Liver (tissue), 3 donors: Measurements from ENCODE around the gene CABYR.

Experiments used
- GABPA ChIP-seq, 2 donors: IDR thresholded peaks in 1 of 2; conservative IDR thresholded peaks in 1 of 2; 2 replicates each; pipeline ENCODE4 v1.6.1; 2016; ENCODE audit warnings: antibody characterized with exemption in 2 of 2, mild to moderate bottlenecking in 1 of 2, moderate library complexity in 1 of 2
- HNF4A ChIP-seq, 2 donors: conservative IDR thresholded peaks; 2 replicates each; pipeline ENCODE4 v1.6.1; 2016; ENCODE audit warnings: antibody characterized with exemption in 2 of 2, mild to moderate bottlenecking in 2 of 2
- NR2F2 ChIP-seq: IDR thresholded peaks from 2 replicates; pipeline ENCODE4 v1.6.1; 2016; ENCODE audit warnings: antibody characterized with exemption
- RAD21 ChIP-seq, 2 donors: IDR thresholded peaks; 2 replicates each; pipeline ENCODE4 v1.6.1; 2016; ENCODE audit warnings: antibody characterized with exemption in 2 of 2, mild to moderate bottlenecking in 2 of 2
- RXRA ChIP-seq, 2 donors: IDR thresholded peaks; 2 replicates each; pipeline ENCODE4 v1.6.1; 2017 to 2018; ENCODE audit warnings: antibody characterized with exemption in 2 of 2, mild to moderate bottlenecking in 1 of 2
- ZBTB33 ChIP-seq: IDR thresholded peaks from 2 replicates; pipeline ENCODE4 v1.6.1; 2016; ENCODE audit warnings: antibody characterized with exemption
- TF ChIP-seq, protein P1 (sequence below): fragments of 150-350 bp; IDR thresholded peaks from 2 replicates; pipeline ENCODE4 v1.5.1; 2017; ENCODE audit warnings: improper control_type of control experiment, low read depth, low read length; ENCODE audit not compliant: missing input control
- TF ChIP-seq, protein P2 (sequence below): IDR thresholded peaks from 2 replicates; pipeline ENCODE4 v1.6.1; 2016; ENCODE audit warnings: antibody characterized with exemption
- TF ChIP-seq, protein P3 (sequence below): IDR thresholded peaks from 2 replicates; pipeline ENCODE4 v1.6.1; 2016; ENCODE audit warnings: antibody characterized with exemption, mild to moderate bottlenecking
- donor health status: healthy.
- donor health status: healthy.

DNA sequence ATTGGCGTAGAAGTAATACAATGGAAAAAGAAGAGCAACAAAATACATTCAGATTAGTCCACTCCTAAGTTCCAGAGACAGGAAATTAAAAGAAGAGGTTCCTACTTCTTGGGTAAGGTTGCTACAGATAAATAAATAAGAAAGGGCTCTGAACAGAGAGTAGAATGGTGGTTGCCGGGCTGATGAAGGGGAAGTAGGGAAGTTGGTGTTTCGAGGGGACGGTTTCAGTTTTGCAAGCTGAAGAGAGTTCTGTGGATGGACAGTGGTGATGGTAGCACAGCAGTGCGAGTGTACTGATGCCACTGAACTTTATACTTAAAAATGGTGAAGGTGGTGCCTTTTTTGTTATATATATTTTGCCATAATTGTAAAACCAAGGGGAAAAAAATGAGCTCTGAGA, 48.2 kb downstream of the CABYR start:
- TF ChIP-seq GABPA (IDR thresholded peaks at IDR 0.05 in 1 of 2, conservative IDR thresholded peaks at IDR 0.05 in 1 of 2) (no peak), ZBTB33 (no peak), RXRA (IDR thresholded peaks at IDR 0.05) (no peak), NR2F2 (no peak), HNF4A (conservative IDR thresholded peaks at IDR 0.05) (no peak), RAD21 (IDR thresholded peaks at IDR 0.05) (no peak)
- TF ChIP-seq, protein P1, sequence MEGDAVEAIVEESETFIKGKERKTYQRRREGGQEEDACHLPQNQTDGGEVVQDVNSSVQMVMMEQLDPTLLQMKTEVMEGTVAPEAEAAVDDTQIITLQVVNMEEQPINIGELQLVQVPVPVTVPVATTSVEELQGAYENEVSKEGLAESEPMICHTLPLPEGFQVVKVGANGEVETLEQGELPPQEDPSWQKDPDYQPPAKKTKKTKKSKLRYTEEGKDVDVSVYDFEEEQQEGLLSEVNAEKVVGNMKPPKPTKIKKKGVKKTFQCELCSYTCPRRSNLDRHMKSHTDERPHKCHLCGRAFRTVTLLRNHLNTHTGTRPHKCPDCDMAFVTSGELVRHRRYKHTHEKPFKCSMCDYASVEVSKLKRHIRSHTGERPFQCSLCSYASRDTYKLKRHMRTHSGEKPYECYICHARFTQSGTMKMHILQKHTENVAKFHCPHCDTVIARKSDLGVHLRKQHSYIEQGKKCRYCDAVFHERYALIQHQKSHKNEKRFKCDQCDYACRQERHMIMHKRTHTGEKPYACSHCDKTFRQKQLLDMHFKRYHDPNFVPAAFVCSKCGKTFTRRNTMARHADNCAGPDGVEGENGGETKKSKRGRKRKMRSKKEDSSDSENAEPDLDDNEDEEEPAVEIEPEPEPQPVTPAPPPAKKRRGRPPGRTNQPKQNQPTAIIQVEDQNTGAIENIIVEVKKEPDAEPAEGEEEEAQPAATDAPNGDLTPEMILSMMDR, result no peak
- TF ChIP-seq, protein P2, sequence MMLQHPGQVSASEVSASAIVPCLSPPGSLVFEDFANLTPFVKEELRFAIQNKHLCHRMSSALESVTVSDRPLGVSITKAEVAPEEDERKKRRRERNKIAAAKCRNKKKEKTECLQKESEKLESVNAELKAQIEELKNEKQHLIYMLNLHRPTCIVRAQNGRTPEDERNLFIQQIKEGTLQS, result no peak
- TF ChIP-seq, protein P3, sequence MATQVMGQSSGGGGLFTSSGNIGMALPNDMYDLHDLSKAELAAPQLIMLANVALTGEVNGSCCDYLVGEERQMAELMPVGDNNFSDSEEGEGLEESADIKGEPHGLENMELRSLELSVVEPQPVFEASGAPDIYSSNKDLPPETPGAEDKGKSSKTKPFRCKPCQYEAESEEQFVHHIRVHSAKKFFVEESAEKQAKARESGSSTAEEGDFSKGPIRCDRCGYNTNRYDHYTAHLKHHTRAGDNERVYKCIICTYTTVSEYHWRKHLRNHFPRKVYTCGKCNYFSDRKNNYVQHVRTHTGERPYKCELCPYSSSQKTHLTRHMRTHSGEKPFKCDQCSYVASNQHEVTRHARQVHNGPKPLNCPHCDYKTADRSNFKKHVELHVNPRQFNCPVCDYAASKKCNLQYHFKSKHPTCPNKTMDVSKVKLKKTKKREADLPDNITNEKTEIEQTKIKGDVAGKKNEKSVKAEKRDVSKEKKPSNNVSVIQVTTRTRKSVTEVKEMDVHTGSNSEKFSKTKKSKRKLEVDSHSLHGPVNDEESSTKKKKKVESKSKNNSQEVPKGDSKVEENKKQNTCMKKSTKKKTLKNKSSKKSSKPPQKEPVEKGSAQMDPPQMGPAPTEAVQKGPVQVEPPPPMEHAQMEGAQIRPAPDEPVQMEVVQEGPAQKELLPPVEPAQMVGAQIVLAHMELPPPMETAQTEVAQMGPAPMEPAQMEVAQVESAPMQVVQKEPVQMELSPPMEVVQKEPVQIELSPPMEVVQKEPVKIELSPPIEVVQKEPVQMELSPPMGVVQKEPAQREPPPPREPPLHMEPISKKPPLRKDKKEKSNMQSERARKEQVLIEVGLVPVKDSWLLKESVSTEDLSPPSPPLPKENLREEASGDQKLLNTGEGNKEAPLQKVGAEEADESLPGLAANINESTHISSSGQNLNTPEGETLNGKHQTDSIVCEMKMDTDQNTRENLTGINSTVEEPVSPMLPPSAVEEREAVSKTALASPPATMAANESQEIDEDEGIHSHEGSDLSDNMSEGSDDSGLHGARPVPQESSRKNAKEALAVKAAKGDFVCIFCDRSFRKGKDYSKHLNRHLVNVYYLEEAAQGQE, result no peak
